HG03571 (cell line): ENCODE results near the gene TEX19.

Experiments
- ATAC-seq: cut with Tn5 transposase; IDR thresholded peaks from one replicate; pipeline ENCODE4 v1.9.1; 2021; ENCODE audit not compliant: unreplicated experiment

TEX19 gene

GRCh38 chr17:82358465-82359350 is at the start of gene TEX19:
Gene TEX19, plus strand, starts transcription at chr17:82359247. Its CDS starts 2,904 bp downstream, at chr17:82362151.
- ATAC-seq, result no peak

GRCh38 chr17:82309656-82310570 is 49.1 kb upstream of the TEX19 start:
- ATAC-seq, result no peak

- no peak for ATAC-seq
These were observed 48.2 kb upstream of the TEX19 start for GRCh38 chr17:82310877-82311276.

GRCh38 chr17:82311971-82312370 is 47.1 kb upstream of the TEX19 start:
- ATAC-seq, result no peak

- ATAC-seq, result no peak
These were observed 45.6 kb upstream of the TEX19 start for GRCh38 chr17:82313195-82314011.

- no peak for ATAC-seq
These were observed 44.9 kb upstream of the TEX19 start for GRCh38 chr17:82314012-82314726.

GRCh38 chr17:82314727-82315605 is 44.1 kb upstream of the TEX19 start:
- no peak for ATAC-seq

GRCh38 chr17:82315703-82316358 is 43.2 kb upstream of the TEX19 start:
- ATAC-seq, result no peak

GRCh38 chr17:82316651-82317393 is 42.2 kb upstream of the TEX19 start:
- no peak for ATAC-seq

- no peak for ATAC-seq
These were observed 41.5 kb upstream of the TEX19 start, which contains the start of gene CD7 for GRCh38 chr17:82317394-82318168. Gene CD7, minus strand, starts transcription at chr17:82317608. Its CDS starts 113 bp downstream, at chr17:82317495.

- no peak for ATAC-seq
These were observed 40.9 kb upstream of the TEX19 start for GRCh38 chr17:82318169-82318498.

GRCh38 chr17:82318772-82319606 is 40.1 kb upstream of the TEX19 start:
- no peak for ATAC-seq

GRCh38 chr17:82319619-82320062 is 39.4 kb upstream of the TEX19 start:
- no peak for ATAC-seq

- no peak for ATAC-seq
These were observed 38.8 kb upstream of the TEX19 start for GRCh38 chr17:82320140-82320840.
